Epithelial cell of esophagus (primary cell): Measurements from ENCODE around the gene TRIO.

Source experiments
- DNase-seq: peaks from one replicate; pipeline ENCODE4 v3.0.0; 2010; ENCODE audit warnings: low read depth
- H3K4me3 ChIP-seq: 2 replicates; pipeline ENCODE4 v1.5.1; 2011; ENCODE audit warnings: mild to moderate bottlenecking, low read length, control low read depth
- TF ChIP-seq, protein P1 (sequence below): IDR thresholded peaks from 2 replicates; pipeline ENCODE4 v1.5.1; 2011; ENCODE audit warnings: low read depth, mild to moderate bottlenecking, low read length, control low read depth, inconsistent platforms; ENCODE audit not compliant: insufficient read depth; ENCODE audit errors: missing control alignments

Gene TRIO

GRCh38 chr5:14490309-14490711 is 347.2 kb downstream of the TRIO start:
- no peak overlapping the region for H3K4me3 ChIP-seq
- TF ChIP-seq, protein P1, sequence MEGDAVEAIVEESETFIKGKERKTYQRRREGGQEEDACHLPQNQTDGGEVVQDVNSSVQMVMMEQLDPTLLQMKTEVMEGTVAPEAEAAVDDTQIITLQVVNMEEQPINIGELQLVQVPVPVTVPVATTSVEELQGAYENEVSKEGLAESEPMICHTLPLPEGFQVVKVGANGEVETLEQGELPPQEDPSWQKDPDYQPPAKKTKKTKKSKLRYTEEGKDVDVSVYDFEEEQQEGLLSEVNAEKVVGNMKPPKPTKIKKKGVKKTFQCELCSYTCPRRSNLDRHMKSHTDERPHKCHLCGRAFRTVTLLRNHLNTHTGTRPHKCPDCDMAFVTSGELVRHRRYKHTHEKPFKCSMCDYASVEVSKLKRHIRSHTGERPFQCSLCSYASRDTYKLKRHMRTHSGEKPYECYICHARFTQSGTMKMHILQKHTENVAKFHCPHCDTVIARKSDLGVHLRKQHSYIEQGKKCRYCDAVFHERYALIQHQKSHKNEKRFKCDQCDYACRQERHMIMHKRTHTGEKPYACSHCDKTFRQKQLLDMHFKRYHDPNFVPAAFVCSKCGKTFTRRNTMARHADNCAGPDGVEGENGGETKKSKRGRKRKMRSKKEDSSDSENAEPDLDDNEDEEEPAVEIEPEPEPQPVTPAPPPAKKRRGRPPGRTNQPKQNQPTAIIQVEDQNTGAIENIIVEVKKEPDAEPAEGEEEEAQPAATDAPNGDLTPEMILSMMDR: no peak
- DNase-seq: no peak

DNA sequence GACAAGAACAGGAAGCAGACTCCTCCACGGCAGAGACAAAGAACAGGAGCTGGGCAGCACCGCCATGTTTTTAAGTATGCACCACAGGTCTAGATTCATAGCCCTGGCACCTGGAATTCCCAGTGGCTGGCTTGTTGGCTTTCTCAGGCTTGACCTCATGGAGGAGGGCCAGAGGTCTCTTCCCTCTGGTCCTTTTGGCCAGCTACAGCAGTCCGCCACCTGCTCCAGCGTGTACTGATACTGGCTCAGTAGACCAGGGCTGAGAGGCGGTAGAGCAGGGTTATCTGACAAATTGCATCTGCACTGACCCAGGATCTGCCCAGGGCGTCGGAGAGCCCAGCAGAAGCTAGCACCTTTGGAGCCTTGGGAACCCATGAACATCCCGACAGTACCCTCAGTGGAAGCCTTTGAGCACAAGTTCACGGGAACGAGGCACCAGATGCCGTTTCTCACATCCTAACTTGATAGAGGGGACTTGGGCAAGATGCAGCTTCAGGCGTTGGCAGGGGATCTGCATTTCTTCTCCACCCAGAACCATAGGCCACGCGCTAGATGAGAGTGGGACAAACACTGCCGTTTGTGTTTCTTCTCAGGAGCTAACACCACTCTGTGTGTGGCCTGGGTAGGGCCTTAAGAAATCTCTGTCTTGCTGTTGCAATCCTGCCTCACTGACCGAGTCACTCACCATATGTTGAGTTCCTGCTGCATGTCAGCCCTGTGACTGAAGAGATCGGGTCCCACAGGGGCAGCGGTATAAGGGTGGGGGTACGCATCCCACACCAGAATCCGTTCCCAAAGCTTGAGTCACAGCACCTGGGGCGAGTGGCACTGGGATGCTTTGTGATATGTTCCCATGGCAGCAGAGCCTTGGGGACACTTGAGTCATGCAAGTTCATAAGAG is 348.1 kb downstream of the TRIO start:
- no peak overlapping the region for H3K4me3 ChIP-seq
- TF ChIP-seq, protein P1: no peak
- DNase-seq: peak; percentile 42

DNA sequence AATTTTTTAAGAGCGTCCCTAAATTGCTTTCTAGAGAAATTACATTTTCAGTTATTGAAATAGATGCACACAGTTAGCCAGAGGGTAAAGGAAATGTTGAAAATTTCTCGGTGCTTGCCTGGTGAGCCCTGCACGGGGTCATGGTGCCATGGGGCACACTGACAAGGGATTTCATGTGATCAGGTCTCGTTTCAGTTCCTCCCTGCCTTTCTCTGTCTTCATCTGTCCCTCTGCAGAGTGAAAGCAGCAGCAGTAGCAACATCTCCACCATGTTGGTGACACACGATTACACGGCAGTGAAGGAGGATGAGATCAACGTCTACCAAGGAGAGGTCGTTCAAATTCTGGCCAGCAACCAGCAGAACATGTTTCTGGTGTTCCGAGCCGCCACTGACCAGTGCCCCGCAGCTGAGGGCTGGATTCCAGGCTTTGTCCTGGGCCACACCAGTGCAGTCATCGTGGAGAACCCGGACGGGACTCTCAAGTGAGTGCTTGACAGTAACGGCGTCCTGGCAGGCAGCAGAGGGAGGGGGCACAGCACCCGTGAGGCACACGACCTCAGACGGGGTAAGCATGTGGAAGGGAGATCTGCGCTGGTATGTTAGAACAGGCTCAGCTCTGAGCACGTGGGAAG is 349.3 kb downstream of the TRIO start:
- DNase-seq: no peak
- H3K4me3 ChIP-seq: no peak overlapping the region
- TF ChIP-seq, protein P1: no peak

GRCh38 chr5:14495301-14495700 is 352.2 kb downstream of the TRIO start:
- TF ChIP-seq, protein P1: no peak
- no peak for DNase-seq
- H3K4me3 ChIP-seq: no peak overlapping the region

GRCh38 chr5:14497311-14497710 is 354.2 kb downstream of the TRIO start:
- no peak overlapping the region for H3K4me3 ChIP-seq
- no peak for DNase-seq
- TF ChIP-seq, protein P1: no peak

DNA sequence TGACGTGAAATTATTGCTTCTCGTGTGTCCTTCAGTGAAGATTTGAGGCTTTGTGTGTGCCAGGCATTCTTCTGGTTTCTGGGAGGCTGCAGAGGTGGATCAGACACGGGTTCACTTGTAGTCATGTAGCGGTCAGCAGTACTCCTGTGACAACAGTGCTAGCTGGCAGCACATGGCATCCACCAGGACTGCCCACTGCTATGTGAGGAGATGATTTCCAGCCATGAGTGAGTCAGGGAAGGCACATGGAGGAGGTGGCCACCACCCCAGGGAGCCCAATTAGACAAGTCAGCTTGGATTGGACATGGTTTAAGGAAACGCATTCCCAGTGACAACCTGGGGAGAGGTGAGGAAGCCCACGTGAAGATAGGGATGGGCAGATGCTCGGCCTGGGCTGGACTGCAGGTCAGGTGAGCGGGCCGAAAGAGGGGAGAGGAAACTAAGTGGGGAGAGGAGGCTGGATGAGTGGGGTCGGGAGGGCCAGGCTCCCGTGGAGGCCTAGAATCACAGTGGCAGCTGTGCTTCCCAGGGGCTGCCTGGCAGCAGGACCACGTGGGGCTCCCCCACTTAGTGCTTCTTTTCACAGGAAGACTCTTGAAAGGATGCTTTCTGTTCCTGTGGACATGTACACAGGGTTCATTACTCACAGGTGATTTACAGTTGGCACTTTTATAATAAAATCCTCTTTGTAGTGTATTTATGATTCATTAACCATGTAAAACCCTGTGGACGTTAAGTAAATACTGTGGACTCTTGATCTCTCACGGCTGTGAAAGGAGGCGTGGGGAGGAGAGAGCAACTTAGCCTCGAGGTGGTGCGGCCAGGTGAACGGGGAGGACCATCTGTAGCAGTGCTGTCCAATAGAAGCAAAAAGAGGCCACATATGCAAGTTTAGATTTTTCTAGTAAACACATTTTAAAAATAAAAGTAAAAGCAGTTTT is 358.5 kb downstream of the TRIO start:
- no peak overlapping the region for H3K4me3 ChIP-seq
- DNase-seq: no peak
- TF ChIP-seq, protein P1: no peak
